Glomerular visceral epithelial cell (primary cell): Measurements from ENCODE around the gene COMT.
"Not testable (repeated sequence)": the region's sequence is repeated elsewhere in the genome, so short reads cannot be mapped to it uniquely, and the experiment has no call there.

Experiments used
- DNase-seq: peaks from one replicate; pipeline ENCODE4 v3.0.0-alpha.2; 2016; ENCODE audit errors: extremely low spot score

COMT gene

DNA sequence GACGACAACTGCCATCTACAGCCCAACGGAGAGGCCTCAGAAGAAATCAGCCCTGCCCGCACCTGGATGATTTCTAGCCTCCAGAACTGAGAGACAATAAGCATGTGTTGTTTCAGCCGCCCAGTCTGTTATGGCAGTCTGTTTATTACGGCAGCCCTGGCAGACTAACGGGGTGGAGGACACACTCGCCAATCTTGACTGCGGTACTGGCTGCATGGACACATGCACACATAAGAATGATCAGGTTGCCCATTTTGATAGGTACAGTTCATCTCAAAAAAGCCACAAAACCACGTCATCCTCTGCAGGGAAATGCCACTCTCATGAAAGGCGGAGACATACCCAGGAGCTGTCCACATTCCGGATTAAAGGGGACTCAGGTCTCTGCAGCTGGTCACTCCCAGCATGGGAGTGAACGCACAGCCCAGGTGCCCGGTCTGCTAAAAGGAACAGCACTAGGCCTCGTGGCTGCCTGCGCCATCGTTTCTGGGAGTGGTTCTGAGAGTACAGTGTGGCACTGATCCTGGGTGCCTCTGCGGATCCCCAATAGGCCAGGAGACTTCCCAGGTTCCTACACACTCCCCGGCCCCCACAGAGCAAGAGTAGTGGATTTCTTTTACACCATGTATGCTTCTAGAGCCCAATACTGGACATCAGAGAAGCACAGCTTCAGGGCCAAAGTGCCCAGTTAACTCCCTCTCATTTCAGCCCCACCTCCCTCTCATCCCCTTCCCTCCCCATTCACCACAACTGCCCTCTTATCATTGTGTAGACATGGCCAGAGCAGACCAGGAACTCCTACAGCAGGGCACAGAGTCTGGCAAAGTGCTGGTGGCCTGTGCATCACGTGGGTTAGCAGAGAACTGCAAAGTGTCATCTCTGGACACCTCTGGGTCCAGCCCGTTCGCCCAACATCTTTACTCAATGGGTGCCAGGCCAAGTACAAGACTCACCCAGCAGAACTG is 11.7 kb upstream of the COMT start:
- DNase-seq = no peak

DNA sequence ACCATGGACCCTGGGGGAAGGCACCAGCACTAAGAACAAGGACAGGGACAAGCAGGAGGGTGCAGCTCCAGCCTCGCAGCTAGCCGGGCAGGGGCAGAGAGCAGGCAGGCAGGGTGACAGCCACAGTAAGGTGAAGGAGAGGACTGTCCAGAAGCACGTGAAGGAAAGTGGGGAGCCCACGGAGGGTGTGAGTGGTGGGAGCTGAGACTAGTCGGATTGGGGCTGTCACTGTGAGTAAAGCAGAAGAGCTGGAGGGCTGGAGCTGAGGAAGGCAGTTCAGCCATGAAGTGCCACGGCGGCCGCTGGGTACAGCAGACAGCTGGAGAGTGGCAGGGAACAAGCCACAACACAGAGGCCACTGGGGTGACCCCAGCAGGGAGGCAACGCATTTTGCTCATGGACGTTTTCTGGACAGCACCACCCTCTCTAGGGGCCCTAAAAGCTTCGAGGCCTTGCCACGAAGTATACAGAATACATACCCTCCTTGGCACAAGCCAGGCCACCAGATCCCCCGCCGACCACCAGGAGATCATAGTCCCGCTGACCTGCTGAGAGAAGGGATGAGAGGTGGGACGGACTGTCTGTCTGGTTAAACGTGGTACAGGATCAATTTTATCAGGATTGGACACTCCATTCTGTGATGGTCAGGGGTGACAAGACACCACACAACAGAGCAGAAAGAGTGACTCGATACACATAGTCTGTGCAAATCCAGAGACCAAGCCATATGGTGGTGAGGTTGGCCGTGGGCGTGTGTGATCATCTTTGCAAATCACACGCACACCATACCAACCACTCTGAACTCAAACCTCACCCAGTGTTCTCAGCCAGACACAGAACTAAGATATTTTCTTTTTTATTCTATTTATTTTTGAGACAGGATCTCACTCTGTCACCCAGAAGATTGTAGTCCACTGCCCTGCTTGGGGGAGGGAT is 10.8 kb upstream of the COMT start:
- no peak for DNase-seq

DNA sequence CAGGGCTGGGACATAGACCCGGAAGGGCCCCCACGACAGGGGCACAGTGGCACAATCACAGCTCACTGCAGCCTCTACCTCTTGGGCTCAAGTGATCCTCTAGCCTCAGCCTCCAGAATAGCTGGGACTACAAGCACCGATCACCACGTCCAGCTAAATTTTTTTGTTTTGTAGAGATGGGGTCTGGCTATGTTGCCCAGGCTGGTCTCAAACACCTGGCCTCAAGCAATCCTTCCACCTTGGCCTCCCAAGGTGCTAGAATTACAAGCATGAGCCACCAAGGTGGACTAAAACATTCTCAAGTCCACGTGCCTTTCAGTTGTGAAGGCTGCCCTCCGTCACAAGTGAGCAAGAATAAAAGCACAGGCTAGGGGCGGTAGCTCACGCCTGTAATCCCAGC is 10.1 kb upstream of the COMT start:
- DNase-seq = no peak

DNA sequence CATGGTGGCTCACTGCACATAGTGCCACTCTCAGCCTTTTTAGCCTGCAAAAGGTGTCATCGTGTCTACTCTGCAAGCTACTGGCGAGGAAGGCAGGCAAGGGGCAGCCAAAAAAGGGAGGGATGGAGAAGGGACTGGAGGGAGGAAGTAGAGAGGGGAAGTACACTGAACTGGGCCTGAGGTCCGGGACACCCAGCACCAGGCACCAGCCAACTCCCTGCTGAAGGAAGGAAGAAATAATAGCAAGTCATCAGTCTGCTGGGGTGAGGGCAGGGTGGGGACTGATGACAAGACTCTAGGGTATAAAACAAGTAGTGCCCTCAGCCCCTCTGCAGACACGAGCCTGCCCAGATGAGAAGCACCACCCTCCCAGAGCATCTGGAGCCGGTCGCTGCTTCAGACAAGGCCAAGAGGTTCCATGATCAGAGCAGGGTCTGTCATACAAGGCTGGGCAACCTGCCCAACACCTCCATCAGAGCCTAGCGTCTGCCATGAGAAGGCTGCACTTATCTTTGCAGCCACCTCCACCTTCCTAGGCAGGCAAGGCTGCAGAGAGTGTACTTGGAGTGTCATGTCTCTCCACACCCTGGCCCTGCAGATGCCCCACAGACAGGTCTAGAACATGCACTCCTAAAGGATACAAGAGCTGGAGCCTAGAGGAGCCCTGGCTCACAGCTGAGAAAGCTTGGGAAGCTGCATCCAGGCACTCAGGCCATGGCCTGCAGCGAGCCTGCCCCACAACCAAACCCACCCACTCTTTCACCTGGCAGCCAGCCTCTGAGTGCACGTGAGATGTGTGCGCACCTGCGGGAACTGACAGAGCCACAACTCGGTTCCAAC is 9.0 kb upstream of the COMT start:
- DNase-seq = no peak

DNA sequence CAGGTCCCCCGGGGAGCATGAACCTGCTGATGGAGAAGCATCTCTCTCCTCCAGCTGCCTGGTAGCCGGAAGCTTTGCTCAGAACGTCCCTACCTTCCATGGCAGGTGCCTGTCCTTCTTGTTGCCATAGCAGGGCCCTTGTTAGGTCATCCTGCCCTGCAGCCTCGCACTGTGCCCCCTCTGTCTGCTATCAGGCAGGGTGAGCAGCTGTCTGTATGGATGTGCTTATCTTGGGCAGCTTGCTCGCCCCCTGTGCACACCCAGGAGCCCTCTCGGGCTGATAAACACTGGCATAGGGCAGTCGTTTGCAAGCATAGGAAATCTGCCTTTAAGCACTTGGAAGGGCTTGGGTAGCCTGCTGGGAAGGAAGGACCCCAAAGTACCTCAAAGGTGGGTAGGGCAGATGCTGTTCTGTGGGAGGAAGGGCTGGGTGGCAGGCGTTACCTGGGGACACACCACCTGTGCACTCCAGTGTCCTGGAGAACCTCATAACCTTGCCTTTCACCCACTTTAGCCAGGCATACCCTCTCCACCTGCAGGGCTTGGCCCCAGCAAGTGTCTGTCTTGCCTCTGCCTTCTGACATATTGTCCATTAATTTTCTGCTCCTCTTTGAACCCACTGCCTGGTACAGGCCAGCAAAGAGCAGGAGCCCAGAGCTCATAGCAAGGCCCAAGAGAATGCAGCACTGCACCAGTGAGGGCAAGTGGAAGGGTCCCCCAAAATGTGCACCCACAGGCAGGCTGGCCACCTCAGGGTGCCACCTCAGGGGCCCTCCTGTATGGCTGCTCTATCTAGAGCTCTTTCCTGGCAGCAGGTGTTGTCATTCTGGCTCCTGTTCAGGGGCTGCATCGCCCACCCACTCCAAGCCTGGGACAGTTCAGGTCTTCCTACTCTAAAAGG is 8.0 kb upstream of the COMT start:
- DNase-seq = no peak

DNA sequence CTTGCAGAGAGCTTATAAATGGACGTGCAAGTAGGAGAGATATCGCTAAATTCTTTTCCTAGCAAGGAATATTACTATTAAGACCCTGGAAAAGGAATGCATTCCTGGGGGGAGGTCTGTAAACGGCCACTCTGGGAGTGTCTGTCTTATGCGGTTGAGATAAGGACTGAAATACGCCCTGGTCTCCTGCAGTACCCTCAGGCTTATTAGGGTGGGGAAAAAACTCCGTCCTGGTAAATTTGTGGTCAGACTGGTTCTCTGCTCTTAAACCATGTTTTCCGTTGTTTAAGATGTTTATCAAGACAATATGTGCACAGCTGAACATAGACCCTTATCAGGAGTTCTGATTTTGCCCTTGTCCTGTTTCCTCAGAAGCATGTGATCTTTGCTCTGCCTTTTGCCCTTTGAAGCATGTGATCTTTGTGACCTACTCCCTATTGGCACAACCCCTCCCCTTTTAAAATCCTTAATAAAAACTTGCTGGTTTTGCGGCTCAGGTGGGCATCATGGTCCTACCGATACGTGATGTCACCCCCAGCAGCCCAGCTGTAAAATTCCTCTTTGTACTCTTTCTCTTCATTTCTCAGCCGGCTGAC is 6.4 kb upstream of the COMT start:
- DNase-seq = not testable (repeated sequence)

DNA sequence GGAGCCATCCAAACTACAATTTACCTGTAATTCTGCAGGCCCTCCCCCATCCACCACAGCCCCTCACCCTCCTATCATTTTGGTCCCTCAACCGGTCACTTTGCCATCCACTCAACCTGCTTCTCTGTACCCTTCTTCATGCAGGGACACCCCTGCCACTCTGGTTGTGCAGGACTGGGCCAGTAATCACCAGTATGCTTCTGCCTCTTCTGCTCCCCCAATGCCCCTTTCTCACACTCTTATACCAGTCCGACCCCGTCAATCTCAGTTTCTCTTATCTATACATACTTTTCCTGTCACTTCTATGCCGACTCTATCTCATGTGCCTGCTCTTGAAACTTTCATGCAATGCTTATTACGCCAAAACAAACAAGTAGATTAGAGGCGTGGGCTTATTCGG is 5.1 kb upstream of the COMT start:
- no peak for DNase-seq

DNA sequence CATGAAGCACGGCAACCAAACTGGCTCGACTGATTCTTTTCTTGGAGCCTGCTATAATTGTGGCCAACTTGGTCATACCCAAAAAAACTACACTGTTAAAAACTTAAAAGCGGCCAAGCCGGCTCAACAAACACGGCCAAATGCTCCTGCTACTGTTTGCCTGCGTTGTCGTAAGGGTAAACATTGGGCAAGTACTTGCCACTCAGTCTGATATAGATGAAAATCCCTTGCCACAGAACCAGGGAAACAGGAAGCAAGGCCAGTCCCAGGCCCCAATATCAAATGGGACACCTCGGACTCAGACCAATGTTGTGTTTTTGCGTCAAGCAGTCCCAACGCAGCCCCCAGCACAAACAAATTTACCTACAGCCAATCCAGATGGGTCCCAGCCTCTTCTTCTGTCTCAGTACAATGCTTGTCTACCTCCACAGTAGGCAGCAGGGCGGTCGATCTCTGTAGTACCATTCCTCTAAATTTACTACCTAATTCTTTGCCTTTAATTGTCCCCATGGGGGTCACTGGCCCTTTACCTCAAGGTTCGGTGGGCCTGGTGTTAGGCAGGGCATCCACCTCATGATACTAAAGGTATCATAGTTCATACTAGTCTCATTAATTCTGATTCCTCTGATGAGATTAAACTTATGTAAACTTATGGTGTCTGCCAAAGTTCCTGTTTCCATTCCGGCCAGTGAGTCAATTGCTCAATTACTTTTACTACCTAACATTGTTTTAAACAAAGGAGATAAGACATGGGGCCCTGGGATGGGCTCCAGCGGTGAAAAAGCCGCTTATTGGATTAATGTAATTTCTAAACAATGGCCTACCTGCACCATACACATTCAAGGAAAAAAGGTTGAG is 3.7 kb upstream of the COMT start:
- DNase-seq = no peak

DNA sequence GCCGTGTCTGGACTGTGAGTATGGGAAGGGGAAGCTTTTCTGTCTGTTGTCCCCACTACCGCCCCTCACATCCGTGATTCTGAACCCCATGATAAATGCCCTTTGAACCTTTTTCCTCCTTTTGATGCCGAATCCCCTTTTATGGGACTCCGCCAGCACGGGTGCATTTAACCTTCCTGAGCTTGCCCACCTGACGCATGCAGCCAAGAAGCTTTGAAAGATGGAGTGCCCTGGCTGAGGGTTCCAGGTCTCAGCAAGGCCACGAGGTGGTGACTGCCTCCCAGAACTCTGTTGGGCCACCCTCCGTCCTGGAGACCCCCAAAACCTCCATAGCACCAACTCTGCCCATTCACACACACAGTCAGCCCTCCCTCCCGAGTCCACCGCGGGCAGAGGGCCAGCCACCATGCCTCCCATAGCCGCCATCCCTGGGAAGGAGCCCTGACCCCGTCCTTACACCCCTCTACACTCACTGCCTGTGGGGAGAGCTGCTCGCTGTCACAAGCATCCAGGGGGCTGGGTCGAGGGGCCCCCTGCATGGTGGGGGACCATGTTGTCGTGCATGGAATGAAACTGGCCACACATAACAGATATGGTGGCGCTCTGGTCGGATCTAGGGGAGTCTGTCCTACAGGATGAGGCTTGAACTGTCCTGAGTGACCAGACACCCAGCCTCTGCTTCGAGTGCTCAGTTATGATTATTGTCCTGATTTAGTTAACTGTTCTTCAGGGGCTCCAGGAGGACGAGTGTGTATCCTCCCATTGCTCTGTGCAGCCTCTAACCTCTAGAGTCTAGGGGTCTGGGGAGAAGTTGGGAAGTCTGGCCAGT is 822 bp upstream of the COMT start:
- DNase-seq = no peak

DNA sequence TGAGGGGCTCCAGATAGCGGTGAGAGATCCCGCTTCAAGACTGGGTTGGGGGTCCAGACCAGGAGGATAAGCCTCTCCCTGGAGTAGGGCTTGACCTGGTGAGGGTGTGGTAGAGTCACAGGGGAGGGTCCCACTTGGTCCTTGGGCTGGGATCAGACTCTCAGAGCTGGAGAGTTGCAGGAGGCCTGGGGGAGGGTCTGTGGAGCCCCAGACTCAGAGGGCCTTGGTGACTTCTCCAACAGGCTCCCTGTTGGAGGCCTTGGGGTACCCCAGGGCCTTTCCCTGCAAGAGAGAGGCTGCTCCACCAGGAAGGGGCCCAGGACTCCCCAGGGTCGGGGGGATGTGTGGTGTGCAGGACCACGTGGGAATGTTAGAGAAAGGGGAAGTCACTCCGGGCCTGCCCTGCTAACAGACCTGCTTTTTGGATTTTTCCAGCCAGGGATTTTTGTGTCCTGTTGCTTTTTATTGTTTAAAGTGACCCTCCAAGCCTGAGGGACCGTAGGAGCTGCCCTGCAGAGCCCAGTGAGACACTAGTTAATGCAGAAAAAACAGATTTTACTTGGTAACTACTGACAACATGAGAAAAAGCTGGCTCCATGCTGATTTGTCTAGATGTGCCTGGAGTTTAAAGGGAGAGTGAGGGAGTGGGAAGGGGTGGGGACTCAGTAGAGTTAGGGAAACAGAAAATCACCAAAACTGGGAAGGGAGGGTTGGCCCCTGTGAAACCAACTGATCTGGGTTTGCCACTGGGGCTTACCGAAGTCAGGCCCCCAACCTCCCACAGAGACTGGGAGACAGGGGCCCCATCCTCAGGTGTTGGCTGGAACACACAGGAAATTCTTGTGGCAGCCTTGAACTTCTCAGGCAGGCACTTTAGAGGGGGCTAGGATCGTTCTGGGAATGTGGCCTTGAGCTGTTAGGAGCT is 847 bp downstream of the COMT start:
- DNase-seq = peak; percentile 53

DNA sequence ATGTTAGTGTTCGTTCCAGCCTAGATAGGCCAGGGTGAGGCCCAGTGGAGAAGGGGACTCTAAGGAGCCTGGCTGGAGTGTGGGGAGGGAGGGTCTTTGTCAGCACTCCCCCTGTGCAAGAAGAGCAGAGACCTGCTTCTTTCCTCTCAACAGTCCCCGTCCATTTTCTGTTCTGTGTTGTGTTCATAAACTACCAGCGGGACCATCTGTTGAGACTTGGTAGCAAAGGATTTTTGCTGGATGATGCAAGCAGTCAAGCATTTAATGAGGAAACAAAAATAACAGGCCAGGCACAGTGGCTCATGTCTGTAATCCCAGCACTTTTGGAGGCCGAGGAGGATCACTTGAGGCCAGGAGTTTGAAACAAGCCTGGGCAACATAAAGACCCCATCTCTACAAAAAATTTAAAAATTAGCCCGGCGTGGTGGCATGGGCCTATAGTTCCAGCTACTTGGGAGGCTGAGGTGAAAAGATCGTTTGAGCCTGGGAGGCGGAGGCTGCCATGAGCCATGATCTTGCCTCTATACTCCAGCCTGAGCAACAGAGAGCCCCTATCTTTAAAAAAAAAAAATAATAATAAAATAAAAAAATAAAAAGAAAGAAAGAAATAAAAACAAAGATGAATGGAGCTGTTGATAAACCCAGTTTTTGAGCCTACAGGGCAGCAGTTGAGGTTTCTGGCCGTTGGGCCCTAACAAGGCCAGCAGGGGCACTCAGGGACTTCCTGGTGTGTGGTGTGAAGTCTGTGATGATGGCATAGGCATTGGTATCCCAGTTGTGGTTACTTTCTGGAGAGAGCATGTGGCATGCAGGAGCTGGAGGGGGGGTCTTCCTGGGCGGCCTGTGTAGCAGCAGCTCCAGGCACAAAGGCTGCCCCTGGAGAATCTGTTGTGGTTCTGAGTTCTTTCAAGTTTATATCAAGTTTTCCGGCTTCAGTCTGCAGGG is 1.8 kb downstream of the COMT start:
- DNase-seq = peak; percentile 86

DNA sequence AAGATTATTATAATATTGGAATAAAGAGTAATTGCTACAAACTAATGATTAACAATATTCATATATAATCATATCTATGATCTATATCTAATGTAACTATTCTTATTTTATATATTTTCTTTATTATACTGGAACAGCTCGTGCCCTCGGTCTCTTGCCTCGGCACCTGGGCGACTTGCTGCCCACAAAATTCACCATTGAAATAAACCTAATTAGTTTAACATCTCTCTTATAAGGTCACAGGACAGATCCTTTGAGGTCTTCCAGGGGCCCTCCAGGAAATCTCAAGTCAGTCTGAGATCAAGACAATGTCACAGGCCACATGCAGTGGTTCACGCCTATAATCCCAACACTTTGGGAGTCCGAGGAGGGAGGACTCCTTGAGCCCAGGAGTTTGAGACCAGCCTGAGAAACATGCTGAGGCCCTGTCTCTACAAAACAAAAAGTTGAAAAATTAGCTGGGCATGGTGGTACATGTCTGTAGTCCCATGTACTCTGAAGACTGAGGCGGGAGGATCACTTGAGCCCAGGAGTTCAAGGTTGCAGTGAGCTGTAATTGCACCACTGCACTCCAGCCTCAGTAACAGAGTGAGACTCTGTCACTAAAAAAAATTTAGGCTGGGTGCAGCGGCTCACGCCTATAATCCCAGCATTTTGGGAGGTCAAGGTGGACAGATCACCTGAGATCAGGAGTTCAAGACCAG is 6.6 kb downstream of the COMT start:
- no peak for DNase-seq

DNA sequence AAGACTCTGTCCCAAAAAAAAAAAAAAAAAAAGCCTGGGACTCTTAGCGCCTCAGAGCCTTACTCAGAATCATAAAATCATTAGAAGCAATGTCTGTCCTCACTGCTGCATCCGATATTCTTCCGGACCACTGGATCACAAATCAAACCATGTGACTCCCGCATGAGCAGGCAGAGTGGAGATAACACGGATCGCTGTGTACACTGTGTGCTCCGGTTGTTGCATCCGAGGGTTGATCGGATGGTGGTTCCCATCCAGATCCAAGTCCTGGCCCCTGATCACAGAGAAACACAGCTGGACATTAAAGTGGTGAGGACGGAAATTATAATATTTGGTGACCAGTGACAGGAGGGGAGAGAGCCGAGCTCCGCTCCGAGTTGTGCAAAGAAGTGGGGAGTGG is 9.8 kb downstream of the COMT start:
- DNase-seq = no peak

DNA sequence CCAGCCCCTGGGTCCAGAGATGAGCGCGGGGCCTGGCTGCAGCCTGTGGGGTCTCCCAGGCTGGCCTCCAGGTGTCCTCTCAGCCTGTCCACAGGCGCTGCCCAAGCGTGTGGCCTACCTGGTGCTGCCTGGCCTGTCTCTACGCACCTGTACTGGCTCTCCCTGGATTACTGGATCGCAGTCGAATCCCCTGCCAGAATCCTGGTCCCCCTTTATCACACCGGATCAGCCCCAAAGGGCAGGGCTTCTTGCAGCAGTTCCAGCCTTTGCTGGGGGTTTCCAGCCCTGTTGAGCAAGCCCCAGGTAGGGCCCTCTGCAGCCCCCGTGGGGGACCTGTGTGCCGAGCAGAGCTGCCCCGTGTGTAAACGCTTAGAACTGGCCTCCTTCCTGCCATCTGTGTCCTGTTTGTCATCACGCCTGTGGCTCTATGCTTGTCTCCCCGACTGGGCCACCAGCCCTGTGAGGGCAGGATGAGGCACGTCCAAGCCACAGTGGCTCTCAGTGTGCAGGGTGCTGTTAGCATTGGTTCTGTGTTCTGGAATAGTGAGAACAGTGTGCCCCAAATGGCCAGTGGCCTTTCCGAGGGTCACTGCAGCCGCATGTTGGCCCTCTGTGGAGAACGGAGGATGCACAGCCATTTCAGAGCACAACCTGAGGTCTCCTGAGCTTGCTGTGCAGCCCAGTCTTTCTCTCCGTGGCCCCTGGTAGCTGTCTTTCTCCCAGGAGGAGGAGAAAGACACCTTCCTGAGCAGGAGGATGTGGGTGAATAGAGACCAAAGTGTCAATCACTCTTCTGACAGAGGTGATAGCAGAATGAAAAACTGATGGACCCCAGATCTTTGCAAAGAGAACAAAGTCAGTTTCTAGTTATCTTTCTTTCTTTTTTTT is 13.9 kb downstream of the COMT start:
- no peak for DNase-seq

DNA sequence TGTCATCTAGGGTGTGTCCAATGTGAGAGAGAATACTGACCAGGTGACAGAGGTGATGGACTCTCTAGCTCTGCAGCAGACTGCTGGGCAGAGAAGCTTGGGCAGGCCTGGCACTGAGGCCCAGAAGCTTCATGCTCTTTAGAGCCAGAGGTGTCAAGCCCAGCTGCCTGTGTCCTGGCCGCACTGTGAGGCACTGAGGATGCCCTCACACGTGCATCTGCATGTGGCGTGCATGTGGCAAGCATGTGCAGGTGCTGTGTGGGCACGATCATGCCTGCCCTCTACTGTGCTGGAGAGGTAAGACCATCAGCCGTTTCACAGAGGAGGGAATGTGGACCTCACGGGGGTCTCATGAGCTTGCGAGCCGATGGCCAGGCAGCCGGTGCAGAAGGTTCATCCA is 15.9 kb downstream of the COMT start:
- DNase-seq = no peak
